ENCODE measurements around the gene TTLL12. TPM values are rescaled to one million over a fixed set of nuclear protein-coding genes. Genes with fewer than 3 reads are reported as not detected.

TTLL12 gene
- polyA plus RNA-seq, 1 donor (not counting 4 experiments of a cell fraction or from before 2014, with no cell fraction given), result 22.1 TPM

GRCh38 chr22:43230971-43231723, 44.2 kb upstream of the TTLL12 start:
- Histone ChIP-seq H4K20me1 (ENCODE audit: control insufficient read depth, extremely low read depth, insufficient read depth, low read length) (no peaks in the 10 kb centered on the region), H3K27me3 (ENCODE audit: control insufficient read depth, extremely low read depth, insufficient read depth, low read length) (peaks cover 8% of the 10 kb centered on the region), H3K4me2 (ENCODE audit: control insufficient read depth, extremely low read depth, insufficient read depth, low read depth, low read length) (no peak overlapping the region), H3K9me3 (ENCODE audit: control insufficient read depth, low read depth, low read length) (no peaks in the 10 kb centered on the region), H3K9ac (ENCODE audit: control insufficient read depth, extremely low read depth, insufficient read depth, low read length) (no peak overlapping the region), H3K27ac (ENCODE audit: control insufficient read depth, insufficient read depth, low read length) (no peak overlapping the region), H3K9me1 (ENCODE audit: control insufficient read depth, extremely low read depth, insufficient read depth, low read length) (no peaks in the 10 kb centered on the region), H2AFZ (ENCODE audit: control insufficient read depth, low read length) (no peak overlapping the region), H3K4me3 (ENCODE audit: control insufficient read depth in 2 of 3, extremely low read depth in 1 of 3, insufficient read depth in 2 of 3, low read depth in 1 of 3, low read length in 3 of 3) (no peak overlapping the region), H3K4me1 (ENCODE audit: control insufficient read depth, extremely low read depth, insufficient read depth, low read length) (no peaks in the 10 kb centered on the region), H3K79me2 (ENCODE audit: control insufficient read depth, insufficient read depth, low read length) (no peaks in the 10 kb centered on the region), H3K36me3 (ENCODE audit: control insufficient read depth in 2 of 2, extremely low read depth in 1 of 2, insufficient read depth in 2 of 2, low read length in 2 of 2) (no peaks in the 10 kb centered on the region)
- TF ChIP-seq CTCF (optimal IDR thresholded peaks at IDR 0.05 in 1 of 3, IDR thresholded peaks at IDR 0.05 in 1 of 3, conservative IDR thresholded peaks at IDR 0.05 in 1 of 3; ENCODE audit: extremely low read depth in 1 of 3, insufficient read depth in 2 of 3, low read length in 3 of 3), result peak; percentile 92 to 95 (median 94)
- no peak for TF ChIP-seq EZH2 (IDR thresholded peaks at IDR 0.05; ENCODE audit: low read length)
- dilution Hi-C loops (cut with MboI; ENCODE audit: extremely low pct_ligation_motif_present, low sequenced_read_pairs), result no loop called here
- no peak for FAIRE-seq
- peak; percentile 9 for DNase-seq (ENCODE audit: low read depth, low spot score)

- no peaks in the 10 kb centered on the region for H3K9me3 ChIP-seq (ENCODE audit: control insufficient read depth, low read depth, low read length)
- no peak for DNase-seq (ENCODE audit: low read depth, low spot score)
- peaks cover 8% of the 10 kb centered on the region for H3K27me3 ChIP-seq (ENCODE audit: control insufficient read depth, extremely low read depth, insufficient read depth, low read length)
- dilution Hi-C loops (cut with MboI; ENCODE audit: extremely low pct_ligation_motif_present, low sequenced_read_pairs), result no loop called here
- no peaks in the 10 kb centered on the region for H3K79me2 ChIP-seq (ENCODE audit: control insufficient read depth, insufficient read depth, low read length)
- no peaks in the 10 kb centered on the region for H3K9me1 ChIP-seq (ENCODE audit: control insufficient read depth, extremely low read depth, insufficient read depth, low read length)
- no peak overlapping the region for H3K4me2 ChIP-seq (ENCODE audit: control insufficient read depth, extremely low read depth, insufficient read depth, low read depth, low read length)
- no peak overlapping the region for H3K27ac ChIP-seq (ENCODE audit: control insufficient read depth, insufficient read depth, low read length)
- no peak overlapping the region for H2AFZ ChIP-seq (ENCODE audit: control insufficient read depth, low read length)
- H3K9ac ChIP-seq (ENCODE audit: control insufficient read depth, extremely low read depth, insufficient read depth, low read length), result no peak overlapping the region
- H3K36me3 ChIP-seq (ENCODE audit: control insufficient read depth in 2 of 2, extremely low read depth in 1 of 2, insufficient read depth in 2 of 2, low read length in 2 of 2), result no peaks in the 10 kb centered on the region
- TF ChIP-seq EZH2 (IDR thresholded peaks at IDR 0.05; ENCODE audit: low read length) (no peak), CTCF (optimal IDR thresholded peaks at IDR 0.05 in 1 of 3, IDR thresholded peaks at IDR 0.05 in 1 of 3, conservative IDR thresholded peaks at IDR 0.05 in 1 of 3; ENCODE audit: extremely low read depth in 1 of 3, insufficient read depth in 2 of 3, low read length in 3 of 3) (no peak)
- no peak for FAIRE-seq
- H4K20me1 ChIP-seq (ENCODE audit: control insufficient read depth, extremely low read depth, insufficient read depth, low read length), result no peaks in the 10 kb centered on the region
- no peaks in the 10 kb centered on the region for H3K4me1 ChIP-seq (ENCODE audit: control insufficient read depth, extremely low read depth, insufficient read depth, low read length)
- H3K4me3 ChIP-seq (ENCODE audit: control insufficient read depth in 2 of 3, extremely low read depth in 1 of 3, insufficient read depth in 2 of 3, low read depth in 1 of 3, low read length in 3 of 3), result no peak overlapping the region
Measured at GRCh38 chr22:43230571-43230970, 43.6 kb upstream of the TTLL12 start.

Measured in keratinocyte (primary cell).